Neuronal stem cell (in vitro differentiated cells): ENCODE measurements around the gene S100A8.
"Not testable (repeated sequence)": the region's sequence is repeated elsewhere in the genome, so short reads cannot be mapped to it uniquely, and the experiment has no call there.

ENCODE experiments used
- DNase-seq: peaks from one replicate; pipeline ENCODE4 v3.0.0-alpha.2; 2013; ENCODE audit warnings: low spot score
- H2AFZ ChIP-seq: one replicate; pipeline ENCODE4 v1.6.1; 2013; ENCODE audit warnings: mild to moderate bottlenecking, low read length, inconsistent platforms
- H2AK5ac ChIP-seq: 2 replicates; pipeline ENCODE4 v1.6.1; 2013; ENCODE audit warnings: low read depth, mild to moderate bottlenecking, inconsistent platforms, low read length, moderate library complexity, mixed read lengths
- H2BK120ac ChIP-seq: 2 replicates; pipeline ENCODE4 v1.6.1; 2013; ENCODE audit warnings: low read depth, mild to moderate bottlenecking, inconsistent platforms, low read length, moderate library complexity, mixed read lengths
- H2BK12ac ChIP-seq: one replicate; pipeline ENCODE4 v1.6.1; 2013; ENCODE audit warnings: low read length, inconsistent platforms
- H2BK15ac ChIP-seq: 2 replicates; pipeline ENCODE4 v1.6.1; 2013; ENCODE audit warnings: mild to moderate bottlenecking, low read length, inconsistent platforms, mixed read lengths
- H2BK5ac ChIP-seq: one replicate; pipeline ENCODE4 v1.6.1; 2013; ENCODE audit warnings: inconsistent platforms, mild to moderate bottlenecking, low read length, moderate library complexity
- H3K14ac ChIP-seq: one replicate; pipeline ENCODE4 v1.6.1; 2013; ENCODE audit warnings: low read length, inconsistent platforms
- H3K18ac ChIP-seq: 2 replicates; pipeline ENCODE4 v1.6.1; 2013; ENCODE audit warnings: low read length, inconsistent platforms
- H3K23ac ChIP-seq: 2 replicates; pipeline ENCODE4 v1.6.1; 2013; ENCODE audit warnings: low read depth, mild to moderate bottlenecking, mixed read lengths, low read length, inconsistent platforms; ENCODE audit not compliant: poor library complexity
- H3K27ac ChIP-seq: replicated peaks from 3 replicates; pipeline ENCODE4 v1.5.1; 2013; ENCODE audit warnings: low read length, inconsistent platforms
- H3K27me3 ChIP-seq, 3 experiments: 2 replicates each; pipeline ENCODE4 v1.6.1; 2013; ENCODE audit warnings: low read length in 3 of 3, mild to moderate bottlenecking in 2 of 3, inconsistent platforms in 1 of 3, low read depth in 1 of 3, mixed read lengths in 1 of 3, moderate library complexity in 1 of 3; ENCODE audit not compliant: control insufficient read depth in 3 of 3, insufficient read depth in 3 of 3
- H3K36me3 ChIP-seq, 2 donors: replicated peaks in 1 of 2; 2 replicates each; pipeline ENCODE4 v1.6.1; 2013; ENCODE audit warnings: low read length in 2 of 2; ENCODE audit not compliant: control insufficient read depth in 2 of 2, insufficient read depth in 2 of 2
- H3K4ac ChIP-seq: 2 replicates; pipeline ENCODE4 v1.6.1; 2013; ENCODE audit warnings: inconsistent platforms, mild to moderate bottlenecking, low read length, moderate library complexity
- H3K4me1 ChIP-seq, 2 donors: 1 replicate in 1 of 2; 2 replicates in 1 of 2; pipeline ENCODE4 v1.6.1; 2013; ENCODE audit warnings: low read length in 2 of 2, low read depth in 1 of 2; ENCODE audit not compliant: control insufficient read depth in 2 of 2, insufficient read depth in 1 of 2
- H3K4me2 ChIP-seq: one replicate; pipeline ENCODE4 v1.6.1; 2013; ENCODE audit warnings: mild to moderate bottlenecking, low read length, inconsistent platforms; ENCODE audit not compliant: insufficient read depth, poor library complexity, severe bottlenecking
- H3K4me3 ChIP-seq, 2 donors: 2 replicates each; pipeline ENCODE4 v1.5.1; 2013; ENCODE audit warnings: low read length in 2 of 2, mild to moderate bottlenecking in 2 of 2, inconsistent platforms in 1 of 2, moderate library complexity in 1 of 2
- H3K79me1 ChIP-seq: one replicate; pipeline ENCODE4 v1.6.1; 2013; ENCODE audit warnings: low read depth, mild to moderate bottlenecking, inconsistent platforms, low read length, moderate library complexity
- H3K9ac ChIP-seq: one replicate; pipeline ENCODE4 v1.6.1; 2013; ENCODE audit warnings: mild to moderate bottlenecking, low read depth, low read length, inconsistent platforms; ENCODE audit not compliant: poor library complexity
- H3K9me3 ChIP-seq, 2 donors: replicated peaks in 1 of 2; 2 replicates each; pipeline versions ENCODE3 to v1.6.1; 2013; ENCODE audit warnings: low read length in 2 of 2, mild to moderate bottlenecking in 2 of 2, inconsistent platforms in 1 of 2, low read depth in 1 of 2, mixed read lengths in 1 of 2, moderate library complexity in 1 of 2; ENCODE audit not compliant: control insufficient read depth in 2 of 2, insufficient read depth in 1 of 2
- H4K8ac ChIP-seq: one replicate; pipeline ENCODE4 v1.6.1; 2013; ENCODE audit warnings: low read depth, mild to moderate bottlenecking, inconsistent platforms, low read length, moderate library complexity
- H4K91ac ChIP-seq: one replicate; pipeline ENCODE4 v1.6.1; 2013; ENCODE audit warnings: low read length, low read depth, mild to moderate bottlenecking, inconsistent platforms; ENCODE audit not compliant: poor library complexity
- WGBS, 2 donors: extraction: QIAGEN DNeasy Blood & Tissue Kit; methylation state at CpG; one replicate each; pipeline ENCODE4 v1.1.7; 2013; ENCODE audit warnings: missing lambda C conversion rate in 2 of 2, mixed read lengths in 1 of 2; ENCODE audit not compliant: insufficient read length in 2 of 2, insufficient replicate concordance in 1 of 2; ENCODE audit errors: extremely low coverage in 2 of 2; 5-methylcytosine and 5-hydroxymethylcytosine counted together

S100A8 gene

DNA sequence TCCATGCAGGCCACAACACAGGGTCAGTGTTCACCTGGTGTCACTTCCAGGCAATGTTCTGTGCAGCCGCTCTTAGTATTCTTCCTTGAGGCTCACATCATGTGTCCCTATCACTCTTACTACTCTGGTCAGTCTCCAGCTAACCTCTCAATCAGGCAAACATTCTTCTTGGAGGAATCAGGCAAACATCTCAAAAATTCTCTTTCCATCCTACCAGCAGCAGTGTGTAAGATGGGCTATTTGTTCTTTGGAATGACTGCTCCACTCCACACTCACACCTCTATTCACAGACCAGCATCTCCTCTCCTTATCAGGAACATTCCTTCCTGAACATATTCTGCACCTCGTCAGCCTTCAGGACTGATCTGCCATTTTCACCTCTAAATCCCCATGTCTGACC is 29.4 kb upstream of the S100A8 start:
- no CpG with 5 or more reads among the region's 2 CpGs for WGBS, 2 donors
- no peak overlapping the region for H3K4me2 ChIP-seq
- H2BK15ac ChIP-seq = no peak overlapping the region
- H2AK5ac ChIP-seq = no peak overlapping the region
- no peak overlapping the region for H3K18ac ChIP-seq
- H3K9ac ChIP-seq = no peak overlapping the region
- no peak overlapping the region for H3K23ac ChIP-seq
- H4K8ac ChIP-seq = no peak overlapping the region
- H3K27me3 ChIP-seq = peaks cover 0 to 5% (median 0%) of the 10 kb centered on the region in 3 experiments
- H2BK12ac ChIP-seq = no peak overlapping the region
- no peak overlapping the region for H2BK5ac ChIP-seq
- no peaks in the 10 kb centered on the region for H3K4me1 ChIP-seq
- H3K14ac ChIP-seq = no peak overlapping the region
- H2BK120ac ChIP-seq = no peak overlapping the region
- no peak for DNase-seq
- no peak overlapping the region for H4K91ac ChIP-seq
- H3K4ac ChIP-seq = no peak overlapping the region
- no peaks in the 10 kb centered on the region for H3K9me3 ChIP-seq
- H3K27ac ChIP-seq = no peak overlapping the region
- H3K79me1 ChIP-seq = no peaks in the 10 kb centered on the region
- no peak overlapping the region for H2AFZ ChIP-seq
- no peak overlapping the region for H3K4me3 ChIP-seq
- H3K36me3 ChIP-seq = no peaks in the 10 kb centered on the region

DNA sequence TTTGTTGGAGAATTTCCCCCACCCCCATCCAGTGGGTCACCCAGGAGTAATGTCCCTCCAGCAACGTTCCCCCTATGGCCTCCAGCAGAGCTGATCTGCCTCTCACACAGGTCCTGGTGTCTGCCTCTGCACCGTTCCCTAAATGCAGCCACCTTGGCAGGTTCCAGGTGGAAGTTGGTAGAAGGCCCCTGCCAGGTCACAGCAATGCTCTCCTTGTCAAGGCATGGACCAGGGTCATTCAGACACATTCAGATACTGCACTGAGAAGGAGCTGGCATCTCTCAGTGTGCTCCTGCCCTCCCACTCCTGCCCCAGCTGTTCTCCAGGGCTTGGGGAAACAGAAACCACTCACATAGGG is 28.5 kb upstream of the S100A8 start:
- H3K9ac ChIP-seq, DNase-seq: not testable (repeated sequence)
- no CpG with 5 or more reads among the region's 2 CpGs for WGBS, 2 donors

DNA sequence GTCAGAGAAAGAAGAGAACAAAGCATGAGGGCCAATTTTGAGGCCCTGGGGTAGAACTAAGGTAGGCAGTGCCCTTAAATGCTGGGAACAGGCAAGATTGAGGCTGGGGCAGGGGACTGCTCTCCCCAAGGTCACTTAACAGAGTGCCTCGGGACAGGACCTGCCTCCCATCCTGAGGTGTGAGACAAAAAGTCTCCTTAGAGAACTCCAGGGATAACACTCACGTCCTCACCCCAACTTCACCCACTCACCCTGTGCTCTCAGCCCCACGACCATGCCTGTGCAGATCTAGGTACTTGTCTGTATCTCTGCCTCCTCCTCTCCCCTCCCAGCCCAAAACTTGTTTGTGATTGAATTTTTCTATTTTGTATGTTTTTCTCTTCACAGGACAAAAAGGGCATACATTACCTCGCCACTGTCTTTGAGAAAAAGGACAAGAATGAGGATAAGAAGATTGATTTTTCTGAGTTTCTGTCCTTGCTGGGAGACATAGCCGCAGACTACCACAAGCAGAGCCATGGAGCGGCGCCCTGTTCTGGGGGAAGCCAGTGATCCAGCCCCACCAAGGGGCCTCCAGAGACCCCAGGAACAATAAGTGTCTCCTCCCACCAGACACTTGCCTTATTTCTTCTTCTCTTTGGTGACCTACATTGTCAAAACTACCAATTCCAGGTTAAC is 28.0 kb upstream of the S100A8 start:
- no CpG with 5 or more reads among the region's 7 CpGs for WGBS, 2 donors
- H3K18ac ChIP-seq, H3K27me3 ChIP-seq: not testable (repeated sequence)

More for the DNA sequence above, 28.5 kb upstream of the S100A8 start:
- H4K8ac ChIP-seq, H3K18ac ChIP-seq, H3K4me2 ChIP-seq, H2BK12ac ChIP-seq, H3K4ac ChIP-seq, H3K14ac ChIP-seq, H3K79me1 ChIP-seq, H2BK120ac ChIP-seq, H4K91ac ChIP-seq, H3K9me3 ChIP-seq, H3K27me3 ChIP-seq, H3K27ac ChIP-seq, H3K36me3 ChIP-seq, H2AK5ac ChIP-seq, H2BK5ac ChIP-seq, H3K23ac ChIP-seq, H2AFZ ChIP-seq, H3K4me1 ChIP-seq, H2BK15ac ChIP-seq, H3K4me3 ChIP-seq: not testable (repeated sequence)

DNA sequence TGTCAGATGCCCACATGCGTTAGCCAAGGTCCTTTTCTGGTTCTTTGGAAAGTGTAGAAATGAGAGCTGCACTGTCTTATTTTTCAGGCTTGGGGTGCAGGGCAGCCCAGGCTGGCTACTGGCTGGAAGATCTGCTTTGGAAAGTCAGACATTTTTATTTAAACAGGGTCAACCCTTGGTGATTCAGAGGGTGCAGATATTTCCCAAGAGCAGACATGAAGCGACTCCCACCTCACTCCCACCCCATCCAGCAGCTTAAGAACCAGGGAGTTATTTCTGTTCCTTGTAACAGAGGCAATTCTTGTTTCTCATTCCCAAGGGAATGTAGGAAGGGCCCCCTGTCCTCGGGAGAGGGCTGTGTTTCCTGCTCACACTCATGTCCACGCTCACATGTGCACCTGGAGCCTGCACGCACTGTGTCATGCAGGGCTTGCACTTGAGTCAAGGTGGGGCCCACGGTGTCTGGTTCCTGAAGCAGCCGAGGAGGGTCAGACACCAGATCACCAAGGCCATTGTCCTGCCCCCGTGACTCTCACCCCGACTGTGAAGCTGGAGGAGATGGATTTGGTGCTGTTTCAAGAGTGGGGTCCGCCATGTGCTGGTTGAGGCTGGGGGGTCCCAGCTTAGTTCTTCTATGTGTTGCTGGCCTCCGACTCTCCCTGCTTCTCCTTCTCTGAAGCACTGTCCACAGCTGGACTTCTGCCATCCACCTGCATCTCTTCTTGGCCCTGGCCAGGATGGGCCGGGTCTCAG is 26.4 kb upstream of the S100A8 start:
- Histone ChIP-seq H3K18ac (no peak overlapping the region), H2BK12ac (no peak overlapping the region), H3K14ac (no peak overlapping the region), H3K79me1 (no peaks in the 10 kb centered on the region), H3K4ac (no peak overlapping the region), H3K4me1 (no peaks in the 10 kb centered on the region), H4K8ac (no peak overlapping the region), H2BK120ac (no peak overlapping the region), H3K27me3 (peaks cover 0 to 5% (median 0%) of the 10 kb centered on the region in 3 experiments), H3K9me3 (no peaks in the 10 kb centered on the region), H2AK5ac (no peak overlapping the region), H3K9ac (no peak overlapping the region), H4K91ac (no peak overlapping the region), H3K23ac (no peak overlapping the region), H2BK5ac (no peak overlapping the region), H3K4me2 (no peak overlapping the region), H3K27ac (no peak overlapping the region), H2AFZ (no peak overlapping the region), H3K4me3 (no peak overlapping the region), H2BK15ac (no peak overlapping the region), H3K36me3 (no peaks in the 10 kb centered on the region)
- DNase-seq = no peak
- WGBS, 2 donors = no CpG with 5 or more reads among the region's 12 CpGs

More for the DNA sequence above, 28.0 kb upstream of the S100A8 start:
- not testable (repeated sequence) for H2BK12ac ChIP-seq, H2AK5ac ChIP-seq, H4K91ac ChIP-seq, H3K9me3 ChIP-seq, DNase-seq, H3K4ac ChIP-seq, H2AFZ ChIP-seq, H3K4me2 ChIP-seq, H3K27ac ChIP-seq, H2BK120ac ChIP-seq, H3K4me3 ChIP-seq, H3K9ac ChIP-seq, H3K36me3 ChIP-seq, H3K79me1 ChIP-seq, H4K8ac ChIP-seq, H2BK15ac ChIP-seq, H3K4me1 ChIP-seq, H3K14ac ChIP-seq, H3K23ac ChIP-seq, H2BK5ac ChIP-seq
